ENCODE results near the gene ZNF324. TPM values are rescaled to one million over a fixed set of nuclear protein-coding genes. Genes with fewer than 3 reads are reported as not detected.
"Not testable (repeated sequence)": the region's sequence is repeated elsewhere in the genome, so short reads cannot be mapped to it uniquely, and the experiment has no call there.

The ZNF324 gene
- total and polyA plus RNA-seq, 4 donors: 12.2 to 15.2 (median 13.7) TPM

GRCh38 chr19:58479303-58479702 is 12.4 kb downstream of the ZNF324 start:
- DNase-seq (ENCODE audit: low read depth in 4 of 6, low spot score in 6 of 6): no peak
- H3K9me3 ChIP-seq (ENCODE audit: control insufficient read depth, insufficient read depth, low read length): no peaks in the 10 kb centered on the region
- no peak overlapping the region for H3K27ac ChIP-seq (ENCODE audit: low read depth, low read length)
- H3K36me3 ChIP-seq (ENCODE audit: control insufficient read depth, insufficient read depth, low read length): peaks cover 62% of the 10 kb centered on the region
- no peaks in the 10 kb centered on the region for H3K27me3 ChIP-seq (ENCODE audit: control insufficient read depth, insufficient read depth, low read length)
- H3K4me1 ChIP-seq (ENCODE audit: control insufficient read depth, insufficient read depth, low read length): peaks cover 33% of the 10 kb centered on the region
- no peak overlapping the region for H3K4me3 ChIP-seq (ENCODE audit: low read depth, low read length)
- 95% methylated on average over 6 of the region's 7 CpGs for WGBS (ENCODE audit: insufficient coverage)

- WGBS (ENCODE audit: insufficient coverage): 97% methylated on average over 23 of the region's 28 CpGs
- Histone ChIP-seq H3K4me1 (ENCODE audit: control insufficient read depth, insufficient read depth, low read length) (peaks cover 31% of the 10 kb centered on the region), H3K4me3 (ENCODE audit: low read depth, low read length) (no peak overlapping the region), H3K36me3 (ENCODE audit: control insufficient read depth, insufficient read depth, low read length) (peaks cover 59% of the 10 kb centered on the region), H3K9me3 (ENCODE audit: control insufficient read depth, insufficient read depth, low read length) (no peaks in the 10 kb centered on the region), H3K27ac (ENCODE audit: low read depth, low read length) (no peak overlapping the region), H3K27me3 (ENCODE audit: control insufficient read depth, insufficient read depth, low read length) (no peaks in the 10 kb centered on the region)
- no peak for DNase-seq (ENCODE audit: low read depth in 4 of 6, low spot score in 6 of 6)
Observed at GRCh38 chr19:58479736-58480480, 13.0 kb downstream of the ZNF324 start.

- no peaks in the 10 kb centered on the region for H3K9me3 ChIP-seq (ENCODE audit: control insufficient read depth, insufficient read depth, low read length)
- H3K4me3 ChIP-seq (ENCODE audit: low read depth, low read length): no peak overlapping the region
- no peak overlapping the region for H3K27ac ChIP-seq (ENCODE audit: low read depth, low read length)
- peaks cover 59% of the 10 kb centered on the region for H3K36me3 ChIP-seq (ENCODE audit: control insufficient read depth, insufficient read depth, low read length)
- no peak for DNase-seq (ENCODE audit: low read depth in 4 of 6, low spot score in 6 of 6)
- peaks cover 25% of the 10 kb centered on the region for H3K4me1 ChIP-seq (ENCODE audit: control insufficient read depth, insufficient read depth, low read length)
- 94% methylated on average over 20 of the region's 20 CpGs for WGBS (ENCODE audit: insufficient coverage)
- H3K27me3 ChIP-seq (ENCODE audit: control insufficient read depth, insufficient read depth, low read length): no peaks in the 10 kb centered on the region
Observed at GRCh38 chr19:58480481-58480830, 13.6 kb downstream of the ZNF324 start.

- no CpG with 5 or more reads among the region's 2 CpGs for WGBS (ENCODE audit: insufficient coverage)
- H3K27me3 ChIP-seq (ENCODE audit: control insufficient read depth, insufficient read depth, low read length): no peaks in the 10 kb centered on the region
Observed at GRCh38 chr19:58480831-58481230, 14.0 kb downstream of the ZNF324 start.

GRCh38 chr19:58482372-58482771 is 15.5 kb downstream of the ZNF324 start:
- no peaks in the 10 kb centered on the region for H3K9me3 ChIP-seq (ENCODE audit: control insufficient read depth, insufficient read depth, low read length)
- no peak overlapping the region for H3K27ac ChIP-seq (ENCODE audit: low read depth, low read length)
- peaks cover 6% of the 10 kb centered on the region for H3K4me1 ChIP-seq (ENCODE audit: control insufficient read depth, insufficient read depth, low read length)
- peaks cover 55% of the 10 kb centered on the region for H3K36me3 ChIP-seq (ENCODE audit: control insufficient read depth, insufficient read depth, low read length)
- no peak overlapping the region for H3K4me3 ChIP-seq (ENCODE audit: low read depth, low read length)
- WGBS (ENCODE audit: insufficient coverage): 100% methylated on average over 1 of the region's 7 CpGs
- no peak for DNase-seq (ENCODE audit: low read depth in 4 of 6, low spot score in 6 of 6)
- no peaks in the 10 kb centered on the region for H3K27me3 ChIP-seq (ENCODE audit: control insufficient read depth, insufficient read depth, low read length)

More at GRCh38 chr19:58480831-58481230, 14.0 kb downstream of the ZNF324 start:
- DNase-seq (ENCODE audit: low read depth in 4 of 6, low spot score in 6 of 6): no peak
- H3K4me1 ChIP-seq (ENCODE audit: control insufficient read depth, insufficient read depth, low read length): peaks cover 21% of the 10 kb centered on the region
- peaks cover 59% of the 10 kb centered on the region for H3K36me3 ChIP-seq (ENCODE audit: control insufficient read depth, insufficient read depth, low read length)
- H3K27ac ChIP-seq (ENCODE audit: low read depth, low read length): no peak overlapping the region
- no peak overlapping the region for H3K4me3 ChIP-seq (ENCODE audit: low read depth, low read length)
- no peaks in the 10 kb centered on the region for H3K9me3 ChIP-seq (ENCODE audit: control insufficient read depth, insufficient read depth, low read length)

DNA sequence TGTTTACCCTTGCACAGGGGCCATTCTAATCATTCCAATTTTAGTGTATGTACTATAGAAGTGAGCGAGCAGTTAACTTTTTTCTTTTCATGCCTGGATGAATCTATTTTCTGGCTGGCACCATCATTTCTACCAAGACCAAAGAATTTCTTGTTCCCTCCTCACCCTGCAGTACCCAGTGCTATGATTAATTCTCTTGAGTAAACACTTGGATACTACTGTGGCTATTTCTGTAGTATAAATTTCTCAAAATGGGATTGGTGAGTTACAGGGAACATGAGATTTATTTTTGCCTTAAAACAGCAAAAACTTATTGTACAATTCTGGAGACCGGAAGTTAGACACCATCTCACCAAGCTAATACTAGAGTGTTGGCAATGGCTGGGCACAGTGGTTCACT is 16.9 kb downstream of the ZNF324 start:
- Histone ChIP-seq H3K27me3 (ENCODE audit: control insufficient read depth, insufficient read depth, low read length) (no peaks in the 10 kb centered on the region), H3K4me1 (ENCODE audit: control insufficient read depth, insufficient read depth, low read length) (no peaks in the 10 kb centered on the region), H3K27ac (ENCODE audit: low read depth, low read length) (no peak overlapping the region), H3K4me3 (ENCODE audit: low read depth, low read length) (no peak overlapping the region), H3K36me3 (ENCODE audit: control insufficient read depth, insufficient read depth, low read length) (peaks cover 42% of the 10 kb centered on the region), H3K9me3 (ENCODE audit: control insufficient read depth, insufficient read depth, low read length) (no peaks in the 10 kb centered on the region)
- WGBS (ENCODE audit: insufficient coverage): 100% methylated on average over 1 of the region's 2 CpGs
- DNase-seq (ENCODE audit: low read depth in 4 of 6, low spot score in 6 of 6): no peak

- not testable (repeated sequence) for H3K4me1 ChIP-seq (ENCODE audit: control insufficient read depth, insufficient read depth, low read length); H3K27me3 ChIP-seq (ENCODE audit: control insufficient read depth, insufficient read depth, low read length); H3K4me3 ChIP-seq (ENCODE audit: low read depth, low read length); H3K9me3 ChIP-seq (ENCODE audit: control insufficient read depth, insufficient read depth, low read length); H3K27ac ChIP-seq (ENCODE audit: low read depth, low read length); DNase-seq (ENCODE audit: low read depth in 4 of 6, low spot score in 6 of 6)
- H3K36me3 ChIP-seq (ENCODE audit: control insufficient read depth, insufficient read depth, low read length): peaks cover 37% of the 10 kb centered on the region
- no CpG with 5 or more reads among the region's 5 CpGs for WGBS (ENCODE audit: insufficient coverage)
Observed at GRCh38 chr19:58484349-58484748, 17.5 kb downstream of the ZNF324 start.

DNA sequence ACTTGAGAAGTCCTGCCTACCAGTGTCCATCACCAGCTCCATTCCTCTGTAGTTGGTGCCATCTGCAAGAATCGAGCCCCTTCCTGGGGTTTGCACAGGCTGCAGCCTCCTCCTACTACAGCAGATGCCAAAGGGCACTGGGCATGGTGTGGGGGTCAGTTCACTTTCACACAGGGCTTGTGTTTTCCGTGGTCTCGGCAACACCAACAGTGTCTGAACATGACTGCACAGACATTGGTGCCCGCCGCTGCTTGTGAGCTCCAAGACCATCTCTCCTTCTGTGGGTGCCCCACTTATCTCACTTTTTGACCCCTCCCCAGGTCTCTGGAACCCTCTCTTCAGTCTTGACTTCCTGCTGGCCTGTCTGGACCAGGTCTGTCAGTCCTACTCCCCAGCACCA is 24.5 kb downstream of the ZNF324 start:
- H3K27me3 ChIP-seq (ENCODE audit: control insufficient read depth, insufficient read depth, low read length): no peaks in the 10 kb centered on the region
- no peaks in the 10 kb centered on the region for H3K36me3 ChIP-seq (ENCODE audit: control insufficient read depth, insufficient read depth, low read length)
- WGBS (ENCODE audit: insufficient coverage): 89% methylated on average over 5 of the region's 5 CpGs
- H3K9me3 ChIP-seq (ENCODE audit: control insufficient read depth, insufficient read depth, low read length): no peaks in the 10 kb centered on the region
- H3K27ac ChIP-seq (ENCODE audit: low read depth, low read length): no peak overlapping the region
- no peak overlapping the region for H3K4me3 ChIP-seq (ENCODE audit: low read depth, low read length)
- no peak for DNase-seq (ENCODE audit: low read depth in 4 of 6, low spot score in 6 of 6)
- no peaks in the 10 kb centered on the region for H3K4me1 ChIP-seq (ENCODE audit: control insufficient read depth, insufficient read depth, low read length)

GRCh38 chr19:58492265-58492664 is 25.4 kb downstream of the ZNF324 start:
- Histone ChIP-seq H3K4me1 (ENCODE audit: control insufficient read depth, insufficient read depth, low read length) (no peaks in the 10 kb centered on the region), H3K4me3 (ENCODE audit: low read depth, low read length) (no peak overlapping the region), H3K36me3 (ENCODE audit: control insufficient read depth, insufficient read depth, low read length) (no peaks in the 10 kb centered on the region), H3K27me3 (ENCODE audit: control insufficient read depth, insufficient read depth, low read length) (no peaks in the 10 kb centered on the region), H3K9me3 (ENCODE audit: control insufficient read depth, insufficient read depth, low read length) (no peaks in the 10 kb centered on the region), H3K27ac (ENCODE audit: low read depth, low read length) (no peak overlapping the region)
- 100% methylated on average over 3 of the region's 14 CpGs for WGBS (ENCODE audit: insufficient coverage)
- DNase-seq (ENCODE audit: low read depth in 4 of 6, low spot score in 6 of 6): no peak

DNA sequence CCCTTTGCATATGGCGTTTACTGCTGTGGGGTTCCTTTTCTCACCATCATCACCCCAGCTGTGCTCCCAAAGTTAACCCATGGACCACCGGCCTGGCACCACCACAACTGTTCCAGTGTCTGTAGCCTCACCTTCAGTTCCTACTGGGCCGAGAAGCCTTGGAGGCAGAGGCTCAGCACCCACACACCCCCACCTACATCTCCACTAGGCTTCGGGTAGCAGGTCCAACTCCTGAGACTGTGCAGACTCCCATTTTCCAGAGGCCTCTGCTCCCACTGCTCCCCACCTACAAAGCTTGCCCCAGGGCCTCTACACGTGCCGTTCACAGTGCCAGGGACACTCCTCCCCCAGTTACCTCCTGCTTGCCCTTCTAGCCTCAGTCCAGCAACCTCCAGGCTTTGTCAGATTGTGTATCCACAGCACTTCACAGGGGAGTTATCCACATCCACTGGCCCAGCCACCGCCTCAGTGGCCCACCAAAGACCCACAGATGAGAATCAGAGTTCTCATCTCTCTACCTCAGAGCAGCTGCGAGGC is 30.8 kb downstream of the ZNF324 start:
- Histone ChIP-seq H3K36me3 (ENCODE audit: control insufficient read depth, insufficient read depth, low read length) (no peaks in the 10 kb centered on the region), H3K9me3 (ENCODE audit: control insufficient read depth, insufficient read depth, low read length) (no peaks in the 10 kb centered on the region), H3K27me3 (ENCODE audit: control insufficient read depth, insufficient read depth, low read length) (no peaks in the 10 kb centered on the region), H3K4me3 (ENCODE audit: low read depth, low read length) (no peak overlapping the region), H3K4me1 (ENCODE audit: control insufficient read depth, insufficient read depth, low read length) (peaks cover 25% of the 10 kb centered on the region), H3K27ac (ENCODE audit: low read depth, low read length) (no peak overlapping the region)
- 92% methylated on average over 8 of the region's 8 CpGs for WGBS (ENCODE audit: insufficient coverage)
- no peak for DNase-seq (ENCODE audit: low read depth in 4 of 6, low spot score in 6 of 6)

Data from spinal cord (tissue), 10 donors.